ENCODE results near the gene E2F8. TPM values are rescaled to one million over a fixed set of nuclear protein-coding genes. Genes with fewer than 3 reads are reported as not detected.

The E2F8 gene
- total RNA-seq, 1 experiment from 2014 or later: 18.4 TPM

GRCh38 chr11:19263333-19263732 is 22.6 kb upstream of the E2F8 start:
- Histone ChIP-seq H4K20me1 (ENCODE audit: insufficient read depth) (no peaks in the 10 kb centered on the region), H3K36me3 (ENCODE audit: control insufficient read depth in 1 of 2, insufficient read depth in 2 of 2, low read length in 2 of 2) (no peaks in the 10 kb centered on the region), H3K4me3 (replicated peaks in 1 of 2; ENCODE audit: low read depth in 1 of 2, low read length in 2 of 2) (no peak overlapping the region), H3K9ac (ENCODE audit: low read length) (no peak overlapping the region), H2AFZ (ENCODE audit: low read depth, low read length, poor library complexity, severe bottlenecking) (no peak overlapping the region), H3K4me2 (ENCODE audit: low read length) (no peak overlapping the region), H3K9me2 (ENCODE audit: insufficient read depth) (no peaks in the 10 kb centered on the region), H3K27me3 (ENCODE audit: insufficient read depth, low read length) (no peaks in the 10 kb centered on the region), H3K9me3 (ENCODE audit: control insufficient read depth in 1 of 2, insufficient read depth in 1 of 2, low read depth in 1 of 2, low read length in 2 of 2) (no peaks in the 10 kb centered on the region), H3K79me2 (ENCODE audit: insufficient read depth, low read length) (no peaks in the 10 kb centered on the region), H3K4me1 (ENCODE audit: control insufficient read depth in 1 of 2, insufficient read depth in 2 of 2, low read length in 2 of 2) (no peaks in the 10 kb centered on the region), H3K27ac (ENCODE audit: low read depth, low read length) (no peak overlapping the region)
- POLR2A ChIA-PET: no interaction called here
- RAD21 ChIA-PET (ENCODE audit: low non-redundant PET in 1 of 2, low total read pairs in 2 of 2, uncharacterized antibody in 2 of 2, unreplicated experiment in 2 of 2): no interaction called here
- ATAC-seq: no peak
- intact Hi-C loops (cut with micrococcal nuclease): no loop called here
- CTCF ChIA-PET: no interaction called here
- no peak for TF ChIP-seq SIN3A (IDR thresholded peaks at IDR 0.05; ENCODE audit: low read depth)
- no peak for TF ChIP-seq SRF (IDR thresholded peaks at IDR 0.05; ENCODE audit: low read depth)
- TF ChIP-seq CBX3 (IDR thresholded peaks at IDR 0.05; ENCODE audit: low read depth): no peak
- DNase-seq (ENCODE audit: low read depth, low spot score): no peak
- no TSS peak for BruUV-seq (replicated peaks)

DNA sequence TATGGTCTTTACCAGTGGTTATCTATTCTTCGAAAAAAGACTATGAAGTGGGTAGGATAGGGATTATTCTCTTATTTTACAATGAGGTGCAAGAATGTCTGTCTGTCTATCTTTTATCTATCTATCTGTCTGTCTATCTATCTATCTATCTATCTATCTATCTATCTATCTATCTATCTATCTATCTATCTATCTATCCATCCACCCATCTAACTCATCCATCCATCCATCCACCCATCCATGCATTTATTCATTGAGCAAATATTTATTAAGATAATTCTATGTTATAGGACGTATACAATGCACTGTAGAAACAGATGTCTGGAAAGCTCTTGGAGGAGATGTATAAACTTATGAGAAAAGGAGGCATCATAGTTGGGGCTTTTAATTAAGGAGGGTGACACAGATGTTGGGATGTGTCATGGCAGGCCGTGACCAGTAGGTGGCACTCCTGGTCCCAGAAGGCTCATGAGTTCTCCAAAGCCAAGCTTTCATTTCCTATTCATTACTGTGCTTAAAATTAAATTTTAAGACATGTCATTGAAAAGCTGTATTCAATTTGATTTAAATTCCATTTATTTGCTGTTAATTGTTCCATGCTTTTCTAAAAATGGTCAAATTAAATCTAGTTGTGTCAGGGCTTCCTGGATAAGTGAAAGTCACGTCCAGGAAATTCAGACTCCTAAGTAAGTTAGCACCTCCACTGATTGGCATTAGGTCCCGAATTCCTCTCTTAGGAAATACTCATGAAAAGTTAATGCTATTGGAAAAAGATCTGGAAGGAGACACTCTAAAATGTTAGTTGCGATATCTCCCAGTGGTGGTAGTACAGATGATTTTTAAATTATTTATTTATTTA is 19.0 kb upstream of the E2F8 start:
- peak; percentile 88 for ATAC-seq
- Histone ChIP-seq H3K9ac (ENCODE audit: low read length) (no peak overlapping the region), H4K20me1 (ENCODE audit: insufficient read depth) (no peaks in the 10 kb centered on the region), H3K9me3 (ENCODE audit: control insufficient read depth in 1 of 2, insufficient read depth in 1 of 2, low read depth in 1 of 2, low read length in 2 of 2) (no peaks in the 10 kb centered on the region), H3K79me2 (ENCODE audit: insufficient read depth, low read length) (no peaks in the 10 kb centered on the region), H3K4me2 (ENCODE audit: low read length) (peak overlapping the region; percentile 32), H3K27me3 (ENCODE audit: insufficient read depth, low read length) (no peaks in the 10 kb centered on the region), H3K9me2 (ENCODE audit: insufficient read depth) (no peaks in the 10 kb centered on the region), H3K4me1 (ENCODE audit: control insufficient read depth in 1 of 2, insufficient read depth in 2 of 2, low read length in 2 of 2) (no peaks in the 10 kb centered on the region), H3K36me3 (ENCODE audit: control insufficient read depth in 1 of 2, insufficient read depth in 2 of 2, low read length in 2 of 2) (no peaks in the 10 kb centered on the region), H3K4me3 (replicated peaks in 1 of 2; ENCODE audit: low read depth in 1 of 2, low read length in 2 of 2) (peak overlapping the region in 1 of 2 experiments; percentile 8; a peak in 1 of 4 replicates), H2AFZ (ENCODE audit: low read depth, low read length, poor library complexity, severe bottlenecking) (peak overlapping the region; percentile 89), H3K27ac (ENCODE audit: low read depth, low read length) (no peak overlapping the region)
- TF ChIP-seq EZH2 (IDR thresholded peaks at IDR 0.05): no peak
- TF ChIP-seq, protein P1, sequence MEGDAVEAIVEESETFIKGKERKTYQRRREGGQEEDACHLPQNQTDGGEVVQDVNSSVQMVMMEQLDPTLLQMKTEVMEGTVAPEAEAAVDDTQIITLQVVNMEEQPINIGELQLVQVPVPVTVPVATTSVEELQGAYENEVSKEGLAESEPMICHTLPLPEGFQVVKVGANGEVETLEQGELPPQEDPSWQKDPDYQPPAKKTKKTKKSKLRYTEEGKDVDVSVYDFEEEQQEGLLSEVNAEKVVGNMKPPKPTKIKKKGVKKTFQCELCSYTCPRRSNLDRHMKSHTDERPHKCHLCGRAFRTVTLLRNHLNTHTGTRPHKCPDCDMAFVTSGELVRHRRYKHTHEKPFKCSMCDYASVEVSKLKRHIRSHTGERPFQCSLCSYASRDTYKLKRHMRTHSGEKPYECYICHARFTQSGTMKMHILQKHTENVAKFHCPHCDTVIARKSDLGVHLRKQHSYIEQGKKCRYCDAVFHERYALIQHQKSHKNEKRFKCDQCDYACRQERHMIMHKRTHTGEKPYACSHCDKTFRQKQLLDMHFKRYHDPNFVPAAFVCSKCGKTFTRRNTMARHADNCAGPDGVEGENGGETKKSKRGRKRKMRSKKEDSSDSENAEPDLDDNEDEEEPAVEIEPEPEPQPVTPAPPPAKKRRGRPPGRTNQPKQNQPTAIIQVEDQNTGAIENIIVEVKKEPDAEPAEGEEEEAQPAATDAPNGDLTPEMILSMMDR (IDR thresholded peaks at IDR 0.05 in 2 of 3, conservative IDR thresholded peaks at IDR 0.05 in 1 of 3; ENCODE audit: borderline replicate concordance in 1 of 3, insufficient read depth in 1 of 3, low read depth in 2 of 3, low read length in 2 of 3): peak; percentile 71 to 95 (median 90); a peak in 5 of 6 replicates
- peak; percentile 70 for TF ChIP-seq RAD21 (IDR thresholded peaks at IDR 0.05; ENCODE audit: low read depth)
- intact Hi-C loops (cut with micrococcal nuclease): loop anchor here (1.0 to 10.0 kb wide), 3 partner anchors 187 to 485 kb away; no protein-coding TSS in a partner anchor
- RAD21 ChIA-PET (ENCODE audit: low non-redundant PET in 1 of 2, low total read pairs in 2 of 2, uncharacterized antibody in 2 of 2, unreplicated experiment in 2 of 2): no interaction called here
- peak; percentile 24 for DNase-seq (ENCODE audit: low read depth, low spot score)
- POLR2A ChIA-PET: no interaction called here
- no TSS peak for BruUV-seq (replicated peaks)
- CTCF ChIA-PET: interaction anchor here (0.6 to 1.8 kb wide), 8 partner anchors 11 to 295 kb away, joined by 3 to 8 read pairs (median 4); no protein-coding TSS in a partner anchor

Measured in HCT116 (cell line).